NK-92 treated with Interleukin-12 subunit alpha and Interleukin-12 subunit beta, amount 100 ng/mL, for 24 hours (cell line): ENCODE measurements around the gene ZBTB8B.

Source experiments
- DNase-seq: peaks from one replicate; lab custom pipeline; 2025; lab: John Stamatoyannopoulos, UW

The ZBTB8B gene

GRCh38 chr1:32508761-32509160 is 43.9 kb downstream of the ZBTB8B start:
- DNase-seq = no peak

- no peak for DNase-seq
Measured at GRCh38 chr1:32509939-32510338, 45.1 kb downstream of the ZBTB8B start.
